ENCODE data around the gene SRRM4. TPM values are rescaled to one million over a fixed set of nuclear protein-coding genes. Genes with fewer than 3 reads are reported as not detected.

Gene SRRM4
- 0.42 TPM for total RNA-seq
- polyA plus RNA-seq, result 0.08 TPM

DNA sequence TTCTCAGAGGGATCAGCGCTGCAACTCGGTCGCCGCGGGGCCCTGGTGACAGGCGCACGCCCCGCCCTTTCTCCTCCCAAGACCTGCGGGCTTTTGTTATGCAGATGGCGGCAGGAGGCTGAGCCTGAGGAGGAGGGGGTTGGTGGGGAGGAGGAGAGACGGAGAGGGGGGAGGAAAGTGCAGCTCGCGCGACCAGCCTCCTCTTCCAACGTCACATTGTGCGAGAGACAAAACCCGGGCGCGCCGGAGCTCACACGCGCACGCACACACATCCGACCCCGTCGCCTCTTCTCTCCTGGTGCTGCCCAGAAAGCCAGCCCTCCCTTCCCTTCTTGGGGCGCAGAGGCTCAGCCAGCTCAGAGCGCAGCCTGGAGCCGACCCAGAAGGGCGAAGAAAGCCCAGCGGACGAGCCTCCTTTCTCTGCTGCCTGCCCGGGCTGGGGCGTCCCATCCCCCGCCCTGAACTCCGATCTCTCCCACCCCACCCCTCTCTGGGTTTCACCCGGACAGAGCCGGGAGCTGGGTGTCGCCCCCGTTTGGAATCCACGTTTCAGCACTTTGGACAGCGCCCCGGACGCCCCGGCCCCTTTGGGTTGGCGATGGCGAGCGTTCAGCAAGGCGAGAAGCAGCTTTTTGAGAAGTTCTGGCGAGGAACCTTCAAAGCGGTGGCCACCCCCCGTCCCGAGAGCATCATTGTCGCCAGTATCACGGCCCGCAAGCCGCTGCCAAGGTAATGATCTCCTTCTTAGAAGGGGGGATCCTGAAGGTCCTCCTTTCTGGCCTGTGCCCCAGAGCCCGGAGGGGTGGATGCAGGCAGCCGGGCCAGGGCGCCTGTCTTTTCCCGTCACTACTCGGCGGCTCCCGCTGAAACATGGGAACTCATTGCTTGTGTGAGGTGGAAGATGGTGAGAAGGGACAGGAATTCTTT, at the start of gene SRRM4:
SRRM4 (plus strand) TSS at position 257 of the 927 bp plus-strand sequence; CDS start at position 599, 342 bp downstream.
- Histone ChIP-seq H3K27ac (ENCODE audit: low read depth) (no peak within 1 kb of the TSS), H3K4me1 (ENCODE audit: insufficient read depth) (no peaks in the 10 kb centered on the region), H3K4me3 (ENCODE audit: low read depth, low read length) (no peak within 1 kb of the TSS), H3K36me3 (ENCODE audit: insufficient read depth) (no peaks in the 10 kb centered on the region)
- under 1% methylated on average over 64 of the region's 64 CpGs for WGBS
- DNase-seq (ENCODE audit: extremely low spot score), result no peak

GRCh38 chr12:118946256-118946655, 35.1 kb upstream of the SRRM4 start:
- H3K4me3 ChIP-seq (ENCODE audit: low read depth, low read length), result no peak overlapping the region
- DNase-seq (ENCODE audit: extremely low spot score), result no peak
- 49% methylated on average over 10 of the region's 10 CpGs for WGBS
- no peaks in the 10 kb centered on the region for H3K4me1 ChIP-seq (ENCODE audit: insufficient read depth)
- no peak overlapping the region for H3K27ac ChIP-seq (ENCODE audit: low read depth)
- H3K36me3 ChIP-seq (ENCODE audit: insufficient read depth), result no peaks in the 10 kb centered on the region

- no peak for DNase-seq (ENCODE audit: extremely low spot score)
- 60% methylated on average over 5 of the region's 5 CpGs for WGBS
- Histone ChIP-seq H3K4me1 (ENCODE audit: insufficient read depth) (no peaks in the 10 kb centered on the region), H3K27ac (ENCODE audit: low read depth) (no peak overlapping the region), H3K36me3 (ENCODE audit: insufficient read depth) (no peaks in the 10 kb centered on the region), H3K4me3 (ENCODE audit: low read depth, low read length) (no peak overlapping the region)
Measured at GRCh38 chr12:118958520-118958919, 22.8 kb upstream of the SRRM4 start.

DNA sequence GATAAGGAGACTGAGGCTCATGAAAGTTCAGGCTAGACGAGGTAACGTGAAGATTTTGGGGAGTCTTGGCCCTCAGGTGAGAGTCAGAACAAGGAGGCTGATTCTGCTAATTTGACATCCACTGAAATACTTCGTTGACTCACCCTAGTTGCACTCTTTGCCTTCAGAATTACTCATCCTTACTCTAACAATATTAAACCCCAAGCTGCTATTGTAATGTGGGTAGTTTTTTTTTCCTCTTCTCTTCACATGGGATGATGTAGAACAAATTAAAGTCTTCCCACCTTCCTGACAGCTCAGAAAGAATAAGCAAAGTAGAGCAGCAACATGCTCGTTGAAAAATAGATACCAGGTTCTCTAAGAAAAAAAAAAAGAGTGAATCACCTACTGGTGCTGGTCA, 22.0 kb upstream of the SRRM4 start:
- Histone ChIP-seq H3K4me1 (ENCODE audit: insufficient read depth) (no peaks in the 10 kb centered on the region), H3K27ac (ENCODE audit: low read depth) (no peak overlapping the region), H3K4me3 (ENCODE audit: low read depth, low read length) (no peak overlapping the region), H3K36me3 (ENCODE audit: insufficient read depth) (no peaks in the 10 kb centered on the region)
- WGBS, result 65% methylated on average over 4 of the region's 4 CpGs
- no peak for DNase-seq (ENCODE audit: extremely low spot score)

- 65% methylated on average over 2 of the region's 2 CpGs for WGBS
- no peak for DNase-seq (ENCODE audit: extremely low spot score)
- no peak overlapping the region for H3K27ac ChIP-seq (ENCODE audit: low read depth)
- no peaks in the 10 kb centered on the region for H3K4me1 ChIP-seq (ENCODE audit: insufficient read depth)
- no peak overlapping the region for H3K4me3 ChIP-seq (ENCODE audit: low read depth, low read length)
- H3K36me3 ChIP-seq (ENCODE audit: insufficient read depth), result no peaks in the 10 kb centered on the region
Measured at GRCh38 chr12:118959985-118960560, 21.3 kb upstream of the SRRM4 start.

DNA sequence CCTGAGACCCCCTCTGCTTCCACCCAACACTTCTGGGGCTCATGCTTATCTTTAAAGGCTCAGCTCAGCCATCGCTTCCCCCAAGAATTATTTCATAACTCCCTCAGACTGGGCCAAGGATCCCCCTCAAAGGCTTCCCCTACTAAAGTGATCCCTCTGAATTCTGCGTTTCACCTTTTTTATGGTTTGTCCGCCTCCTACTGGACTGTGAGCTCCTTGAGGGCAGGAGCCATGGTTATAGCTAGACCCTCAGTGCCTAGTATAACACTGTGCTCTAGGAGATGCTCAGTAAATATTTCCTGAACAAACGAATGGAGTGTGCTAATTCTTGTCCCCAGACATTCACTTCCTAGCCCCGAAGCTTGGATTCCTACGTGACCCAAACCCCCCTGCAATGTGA, 20.5 kb upstream of the SRRM4 start:
- H3K27ac ChIP-seq (ENCODE audit: low read depth), result no peak overlapping the region
- no peaks in the 10 kb centered on the region for H3K36me3 ChIP-seq (ENCODE audit: insufficient read depth)
- no peaks in the 10 kb centered on the region for H3K4me1 ChIP-seq (ENCODE audit: insufficient read depth)
- 76% methylated on average over 6 of the region's 6 CpGs for WGBS
- DNase-seq (ENCODE audit: extremely low spot score), result no peak
- H3K4me3 ChIP-seq (ENCODE audit: low read depth, low read length), result no peak overlapping the region

- H3K27ac ChIP-seq (ENCODE audit: low read depth), result no peak overlapping the region
- H3K36me3 ChIP-seq (ENCODE audit: insufficient read depth), result no peaks in the 10 kb centered on the region
- H3K4me1 ChIP-seq (ENCODE audit: insufficient read depth), result no peaks in the 10 kb centered on the region
- DNase-seq (ENCODE audit: extremely low spot score), result no peak
- WGBS, result 84% methylated on average over 5 of the region's 5 CpGs
- H3K4me3 ChIP-seq (ENCODE audit: low read depth, low read length), result no peak overlapping the region
Measured at GRCh38 chr12:118964988-118965387, 16.4 kb upstream of the SRRM4 start.

- no peak for DNase-seq (ENCODE audit: extremely low spot score)
- Histone ChIP-seq H3K36me3 (ENCODE audit: insufficient read depth) (no peaks in the 10 kb centered on the region), H3K4me1 (ENCODE audit: insufficient read depth) (no peaks in the 10 kb centered on the region), H3K27ac (ENCODE audit: low read depth) (no peak overlapping the region), H3K4me3 (ENCODE audit: low read depth, low read length) (no peak overlapping the region)
- 63% methylated on average over 5 of the region's 5 CpGs for WGBS
Measured at GRCh38 chr12:118970856-118971255, 10.5 kb upstream of the SRRM4 start.

DNA sequence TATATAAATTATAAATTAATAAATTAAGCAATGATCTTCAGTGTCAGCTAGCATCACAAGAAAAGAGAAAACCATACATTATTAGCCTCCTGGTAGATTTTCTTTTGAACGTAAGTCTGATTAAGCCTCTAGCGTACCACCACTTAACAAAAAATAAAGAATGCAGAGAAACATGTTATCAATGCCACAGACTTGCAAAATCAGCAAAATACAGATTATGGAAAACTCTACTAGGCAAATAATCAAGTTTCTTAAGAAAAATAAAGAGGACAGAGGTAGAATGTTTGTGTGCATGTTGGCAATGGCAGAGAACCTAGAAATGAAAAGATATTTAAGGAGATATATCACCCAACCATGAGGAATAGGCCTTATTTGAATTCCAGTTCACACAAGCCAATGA, 8.4 kb upstream of the SRRM4 start:
- no peak overlapping the region for H3K4me3 ChIP-seq (ENCODE audit: low read depth, low read length)
- DNase-seq (ENCODE audit: extremely low spot score), result no peak
- H3K4me1 ChIP-seq (ENCODE audit: insufficient read depth), result no peaks in the 10 kb centered on the region
- no peaks in the 10 kb centered on the region for H3K36me3 ChIP-seq (ENCODE audit: insufficient read depth)
- no peak overlapping the region for H3K27ac ChIP-seq (ENCODE audit: low read depth)
- WGBS, result 81% methylated on average over 2 of the region's 2 CpGs

GRCh38 chr12:118979763-118980406, 1.5 kb upstream of the SRRM4 start:
- WGBS, result 2% methylated on average over 17 of the region's 17 CpGs
- Histone ChIP-seq H3K27ac (ENCODE audit: low read depth) (no peak overlapping the region), H3K36me3 (ENCODE audit: insufficient read depth) (no peaks in the 10 kb centered on the region), H3K4me1 (ENCODE audit: insufficient read depth) (no peaks in the 10 kb centered on the region), H3K4me3 (ENCODE audit: low read depth, low read length) (no peak overlapping the region)
- no peak for DNase-seq (ENCODE audit: extremely low spot score)

DNA sequence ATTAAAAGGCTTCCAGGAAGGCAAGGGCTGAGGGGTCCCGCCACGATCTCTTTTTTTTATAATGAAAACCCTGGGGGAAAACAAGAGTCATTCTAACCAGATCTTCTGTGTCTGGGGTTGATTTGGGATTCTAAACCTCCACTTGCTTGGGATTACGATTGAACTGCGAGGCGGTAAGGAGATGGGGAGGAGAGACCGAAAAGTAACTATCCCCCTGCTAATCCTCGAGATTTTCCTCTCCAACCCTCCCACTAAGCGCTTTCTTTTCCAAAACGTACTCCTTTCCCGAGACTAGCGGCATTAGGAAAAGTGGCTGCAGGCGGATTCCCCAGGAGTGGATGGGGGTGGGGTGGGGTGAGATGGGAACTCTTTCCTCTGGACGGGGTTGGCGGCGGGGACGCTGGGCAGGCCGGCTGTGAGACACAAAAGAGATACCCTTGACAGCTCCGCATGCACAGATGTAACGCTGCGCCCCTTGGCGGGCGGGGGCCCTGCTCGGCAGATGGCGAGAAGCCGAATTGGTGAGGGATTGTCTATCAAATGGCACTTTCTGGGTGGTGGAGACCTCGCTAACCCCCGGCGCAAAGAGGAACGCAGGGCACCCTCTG, 830 bp upstream of the SRRM4 start:
- no peak overlapping the region for H3K4me3 ChIP-seq (ENCODE audit: low read depth, low read length)
- no peaks in the 10 kb centered on the region for H3K4me1 ChIP-seq (ENCODE audit: insufficient read depth)
- no peak for DNase-seq (ENCODE audit: extremely low spot score)
- WGBS, result 2% methylated on average over 29 of the region's 29 CpGs
- H3K36me3 ChIP-seq (ENCODE audit: insufficient read depth), result no peaks in the 10 kb centered on the region
- H3K27ac ChIP-seq (ENCODE audit: low read depth), result no peak overlapping the region

- Histone ChIP-seq H3K36me3 (ENCODE audit: insufficient read depth) (no peaks in the 10 kb centered on the region), H3K4me1 (ENCODE audit: insufficient read depth) (no peaks in the 10 kb centered on the region), H3K4me3 (ENCODE audit: low read depth, low read length) (no peak overlapping the region), H3K27ac (ENCODE audit: low read depth) (no peak overlapping the region)
- DNase-seq (ENCODE audit: extremely low spot score), result no peak
- 20% methylated on average over 8 of the region's 8 CpGs for WGBS
Measured at GRCh38 chr12:118982302-118982701, 961 bp downstream of the SRRM4 start.

- 51% methylated on average over 7 of the region's 7 CpGs for WGBS
- Histone ChIP-seq H3K4me3 (ENCODE audit: low read depth, low read length) (no peak overlapping the region), H3K36me3 (ENCODE audit: insufficient read depth) (no peaks in the 10 kb centered on the region), H3K4me1 (ENCODE audit: insufficient read depth) (no peaks in the 10 kb centered on the region), H3K27ac (ENCODE audit: low read depth) (no peak overlapping the region)
- no peak for DNase-seq (ENCODE audit: extremely low spot score)
Measured at GRCh38 chr12:118982984-118983761, 1.8 kb downstream of the SRRM4 start.
